CD4-positive, alpha-beta T cell treated with Interleukin-15 for 1 hour (primary cell): ENCODE measurements around the gene HIGD2A.
A peak's percentile ranks its signal among the peaks of the same experiment; 100 is the strongest.

Experiments used
- DNase-seq: peaks from one replicate; pipeline ENCODE4 v3.0.0-alpha.2; 2020

The HIGD2A gene

GRCh38 chr5:176369934-176370711 lies 18.4 kb upstream of the HIGD2A start:
- no peak for DNase-seq

DNA sequence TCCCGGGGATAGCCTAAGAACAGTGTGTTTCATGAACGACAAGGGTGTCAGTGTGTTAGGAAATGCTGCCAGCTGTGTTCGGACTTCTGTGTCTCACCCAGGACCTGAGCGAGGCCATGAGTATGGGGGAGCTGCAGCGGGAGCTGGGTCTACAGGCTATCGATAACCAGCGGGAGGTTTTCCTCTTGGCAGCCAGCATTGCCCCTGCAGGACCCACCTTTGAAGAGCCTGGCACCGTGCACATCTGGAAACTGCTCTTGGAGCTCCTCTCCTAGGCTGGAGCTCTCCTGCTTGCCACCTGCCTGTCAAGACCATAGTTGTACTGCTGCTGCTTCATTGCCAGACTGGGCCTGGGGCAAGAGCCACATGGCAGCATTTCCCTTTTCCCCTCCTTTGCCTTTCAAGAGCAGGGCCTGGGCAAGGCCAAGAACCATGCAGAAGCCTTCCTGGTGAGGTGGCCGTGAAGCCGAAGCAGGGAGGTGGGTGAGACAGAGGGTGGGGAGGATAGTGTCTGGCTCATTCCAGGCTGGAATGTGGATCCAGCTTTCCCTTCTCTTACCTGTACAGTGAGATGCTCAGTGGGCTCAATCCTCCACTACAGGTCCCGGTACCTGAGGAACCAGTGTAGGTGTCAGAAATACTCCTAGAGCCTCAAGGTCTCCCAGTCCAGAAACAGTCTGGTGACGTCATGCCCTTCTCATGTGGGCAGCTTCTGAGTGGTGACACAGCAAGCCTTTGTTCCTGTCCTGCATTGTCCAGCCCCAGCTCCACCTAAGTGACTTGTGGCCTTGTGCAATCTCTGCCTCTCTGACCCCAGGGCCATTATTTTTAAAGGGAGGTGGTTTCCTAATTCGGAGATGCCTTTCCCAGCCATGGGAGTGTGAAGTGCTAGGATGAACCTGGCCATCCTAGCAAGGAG lies 16.7 kb upstream of the HIGD2A start:
- peak; percentile 38 for DNase-seq

GRCh38 chr5:176373100-176373818 lies 15.3 kb upstream of the HIGD2A start:
- no peak for DNase-seq

DNA sequence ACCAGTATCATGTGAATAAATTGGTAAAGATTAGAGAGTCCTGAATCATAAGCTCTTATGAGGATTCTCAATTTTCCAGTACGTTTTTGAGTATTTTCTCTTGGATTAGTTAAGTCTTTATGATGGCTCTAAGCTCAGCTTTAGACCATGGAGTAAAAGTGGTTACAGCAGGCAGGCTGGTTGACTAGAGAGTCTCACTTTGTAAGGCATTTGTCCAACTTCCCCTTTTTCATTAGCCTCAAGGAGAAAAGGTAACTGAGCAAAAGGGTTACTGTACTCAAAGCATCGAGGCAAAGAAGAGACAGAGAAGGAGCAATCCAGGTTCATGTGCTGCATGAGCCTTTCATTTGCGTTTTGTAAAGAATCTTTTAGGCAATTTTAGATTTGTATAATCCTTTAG lies 8.7 kb upstream of the HIGD2A start:
- DNase-seq, result no peak

DNA sequence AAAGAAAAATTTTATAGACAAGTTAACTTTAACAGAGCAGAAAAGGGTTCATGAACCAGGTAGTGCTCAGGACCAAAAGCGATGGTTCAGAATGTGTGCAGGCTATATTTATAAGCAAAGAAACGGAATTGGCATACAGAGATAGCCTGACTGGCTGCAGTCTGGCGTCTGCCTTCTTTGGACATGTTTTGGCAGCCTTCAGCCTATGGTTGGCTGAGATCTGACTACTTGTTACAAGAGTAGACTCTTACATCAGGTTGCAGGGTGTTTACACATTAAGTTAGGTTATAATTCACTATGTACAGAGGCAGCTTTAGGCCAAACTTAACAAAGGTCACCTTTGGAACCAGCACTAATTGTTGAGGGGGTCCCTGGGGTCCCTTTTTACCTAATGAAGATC lies 7.1 kb upstream of the HIGD2A start:
- no peak for DNase-seq

DNA sequence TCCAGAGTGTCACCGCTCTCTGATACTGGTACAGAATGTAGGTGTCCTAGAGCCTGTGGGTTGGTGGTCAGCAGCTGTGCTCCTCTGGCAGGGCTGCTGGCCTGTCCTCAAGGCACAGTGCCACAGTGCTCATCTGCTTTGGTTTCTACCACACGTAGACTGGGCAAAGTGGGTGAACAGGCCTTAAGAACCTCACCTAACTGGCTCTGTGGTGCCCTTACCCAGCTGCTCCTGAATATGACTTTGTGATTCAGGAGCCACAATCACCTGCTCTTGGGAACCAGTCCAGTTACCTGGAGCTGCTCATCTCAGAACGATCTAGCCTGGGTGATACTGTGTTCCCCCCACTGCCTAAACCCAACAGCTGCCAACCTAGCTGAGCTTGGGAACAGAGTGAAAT lies 6.6 kb upstream of the HIGD2A start:
- DNase-seq, result no peak

DNA sequence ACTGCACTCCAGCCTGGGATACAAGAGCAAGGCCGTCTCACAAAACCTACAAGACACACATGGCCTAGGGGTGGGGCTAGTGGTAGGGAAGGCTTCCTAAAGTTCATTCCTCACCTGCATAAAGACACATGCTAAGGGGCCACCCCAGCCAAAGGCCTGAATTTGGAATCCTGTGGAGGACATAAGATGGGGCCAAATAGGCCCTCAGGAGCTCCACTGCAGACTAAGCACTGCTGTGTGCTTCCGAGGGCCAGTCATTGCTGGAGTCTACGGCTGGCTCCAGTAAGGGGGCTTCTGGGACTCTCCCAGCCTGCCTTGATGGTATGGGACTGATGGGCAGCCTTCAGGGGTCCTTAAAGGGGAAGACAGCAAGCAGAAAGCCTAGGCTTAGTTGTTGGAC lies 5.8 kb upstream of the HIGD2A start:
- DNase-seq, result no peak

GRCh38 chr5:176383248-176383905 lies 5.2 kb upstream of the HIGD2A start:
- DNase-seq, result no peak

GRCh38 chr5:176383961-176384360 lies 4.6 kb upstream of the HIGD2A start:
- DNase-seq, result no peak

DNA sequence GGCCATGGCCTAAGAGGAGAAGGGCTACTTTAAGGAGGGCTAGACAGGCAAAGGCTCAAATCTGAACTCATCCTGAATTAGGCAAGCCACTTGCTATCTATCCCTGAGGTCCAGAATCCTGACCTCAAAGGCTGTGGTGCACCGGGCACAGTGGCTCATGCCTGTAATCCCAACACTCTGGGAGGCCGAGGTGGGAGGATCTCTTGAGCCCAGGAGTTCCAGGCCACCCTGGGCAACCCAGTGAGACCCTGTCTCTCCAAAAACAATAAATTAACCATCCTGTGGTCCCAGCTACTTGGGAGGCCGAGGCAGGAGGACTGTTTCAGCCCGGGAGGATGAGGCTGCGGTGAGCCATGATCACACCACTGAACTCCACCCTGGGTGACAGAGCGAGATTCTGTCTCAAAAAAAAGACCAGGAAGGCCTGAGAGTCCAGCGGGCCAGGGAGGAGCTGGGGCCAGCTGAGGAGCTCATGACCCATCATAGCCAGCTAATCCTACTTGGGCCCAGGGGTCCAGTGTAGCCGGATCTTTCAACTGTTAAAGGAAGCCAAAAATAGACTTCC lies 4.1 kb upstream of the HIGD2A start:
- DNase-seq, result no peak

GRCh38 chr5:176384991-176385390 lies 3.6 kb upstream of the HIGD2A start:
- no peak for DNase-seq

DNA sequence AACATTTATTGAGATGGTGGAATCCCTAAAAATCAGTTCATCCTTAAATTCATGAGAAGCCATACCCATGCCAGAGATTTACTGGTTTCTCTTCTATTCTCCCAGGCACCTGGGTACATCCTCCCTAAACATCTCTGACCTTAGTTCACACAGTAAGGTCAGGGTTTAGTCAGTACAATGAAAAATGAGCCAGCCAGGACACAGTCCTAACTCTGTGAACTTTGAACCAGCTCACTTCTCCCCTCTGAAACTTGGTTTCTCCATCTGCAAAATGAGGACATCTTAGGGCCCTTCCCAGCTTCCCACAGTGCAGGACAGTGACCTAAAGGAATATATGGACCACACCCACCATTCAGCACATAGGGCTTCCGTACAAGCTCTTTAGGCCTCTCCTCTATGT lies 2.1 kb upstream of the HIGD2A start:
- DNase-seq, result no peak

GRCh38 chr5:176387384-176387925 lies 1.1 kb upstream of the HIGD2A start:
- DNase-seq, result no peak

GRCh38 chr5:176388003-176388443 lies 528 bp upstream of the HIGD2A start:
- DNase-seq, result no peak

GRCh38 chr5:176389135-176390123 lies 878 bp downstream of the HIGD2A start:
- DNase-seq, result no peak

DNA sequence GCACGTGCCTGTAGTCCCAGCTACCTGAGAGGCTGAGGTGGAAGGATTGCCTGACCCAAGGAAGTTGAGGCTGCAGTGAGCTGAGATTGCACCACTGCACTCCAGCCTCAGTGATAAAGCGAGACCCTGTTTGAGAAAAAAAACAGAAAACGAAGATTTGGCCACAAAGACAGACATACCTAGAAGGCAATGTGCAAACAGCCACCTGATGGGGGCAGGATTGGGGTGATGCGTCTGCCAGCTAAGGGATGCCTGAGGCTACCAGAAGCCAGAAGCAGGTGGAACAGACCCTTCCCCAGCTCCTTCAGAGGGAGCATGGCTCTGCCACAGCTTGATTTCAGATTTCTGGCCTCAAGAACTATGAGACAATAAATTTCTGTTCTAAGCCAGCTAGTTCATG lies 2.9 kb downstream of the HIGD2A start:
- no peak for DNase-seq

DNA sequence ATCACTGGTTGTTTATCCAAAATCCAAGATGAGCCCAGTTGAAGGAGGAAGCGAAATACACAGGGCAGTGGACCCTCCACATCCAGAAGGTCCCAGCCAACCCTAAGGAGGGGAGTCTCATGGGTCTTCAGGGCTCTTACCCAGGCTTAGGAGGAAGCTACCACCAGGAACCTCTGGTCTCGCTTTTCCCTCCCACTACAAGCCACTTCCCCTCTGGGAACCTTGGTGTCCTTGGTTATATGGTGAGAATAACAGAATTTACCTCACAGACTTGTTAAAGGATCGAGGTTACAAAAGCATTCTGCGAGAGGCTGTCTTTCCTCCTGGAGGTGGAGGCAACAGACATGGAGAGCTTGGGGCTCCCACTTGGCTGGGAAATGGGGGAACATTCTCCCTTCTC lies 3.4 kb downstream of the HIGD2A start:
- DNase-seq, result no peak

GRCh38 chr5:176392526-176392925 lies 4.0 kb downstream of the HIGD2A start:
- DNase-seq, result no peak

DNA sequence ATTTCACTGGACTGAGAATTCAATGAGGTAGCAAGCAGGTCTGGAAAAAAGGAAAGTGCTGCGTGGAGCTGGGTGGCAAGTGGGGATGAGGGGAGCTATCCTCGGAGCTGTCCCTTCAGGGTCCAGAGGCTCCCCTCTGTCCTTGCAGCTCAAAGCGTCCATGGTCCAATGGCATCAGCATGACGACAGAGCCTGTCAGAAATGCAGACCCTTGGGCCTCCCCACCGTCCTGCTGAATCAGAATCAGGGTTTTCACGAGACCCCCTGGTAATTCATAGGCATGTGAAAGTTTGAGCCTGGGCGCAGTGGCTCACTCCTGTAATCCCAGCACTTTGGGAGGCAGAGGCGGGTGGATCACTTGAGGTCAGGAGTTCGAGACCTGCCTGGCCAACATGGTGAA lies 5.5 kb downstream of the HIGD2A start:
- no peak for DNase-seq

DNA sequence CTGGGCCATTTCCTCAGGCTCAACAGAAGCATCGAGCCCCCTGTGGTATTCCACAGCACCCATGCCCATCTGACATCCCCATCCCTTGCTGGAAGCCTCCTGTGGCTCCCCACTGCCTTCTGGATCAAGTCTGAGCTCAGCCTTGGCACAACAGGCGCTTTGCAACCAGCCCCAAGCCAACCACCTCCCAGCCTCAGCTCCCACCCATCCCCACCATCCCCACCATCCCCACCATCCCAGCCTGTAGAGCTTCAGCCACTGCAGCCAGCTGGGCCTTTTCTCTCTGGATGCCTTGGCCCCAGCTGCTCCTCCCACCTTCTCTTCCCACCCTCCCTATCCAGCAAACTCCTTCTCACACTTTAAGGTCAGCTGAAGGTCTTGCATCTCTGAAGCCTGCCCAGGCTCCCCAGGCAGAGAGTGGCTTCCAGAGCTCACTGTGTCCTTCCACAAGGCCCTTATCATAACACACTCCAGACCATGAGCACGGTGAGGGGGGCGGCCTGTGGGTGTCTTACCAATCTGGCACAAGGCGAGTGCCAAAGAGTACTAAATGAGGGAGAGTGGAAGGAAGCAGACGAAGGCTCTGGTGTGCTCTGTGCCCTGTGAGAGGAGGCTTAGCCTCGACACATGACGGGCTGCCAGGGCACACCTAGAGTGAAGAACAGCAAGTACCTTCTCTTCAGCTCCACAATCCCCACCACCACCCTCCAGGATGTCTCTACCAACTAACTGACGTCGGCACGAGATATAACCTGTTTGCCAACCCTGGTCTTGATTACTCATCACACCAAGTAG lies 6.5 kb downstream of the HIGD2A start:
- DNase-seq, result no peak
